ENCODE results near the gene ZNF224. TPM values are rescaled to one million over a fixed set of nuclear protein-coding genes. Genes with fewer than 3 reads are reported as not detected.

The ZNF224 gene
- total RNA-seq: 7.0 and 32.3 TPM in 2 replicates

DNA sequence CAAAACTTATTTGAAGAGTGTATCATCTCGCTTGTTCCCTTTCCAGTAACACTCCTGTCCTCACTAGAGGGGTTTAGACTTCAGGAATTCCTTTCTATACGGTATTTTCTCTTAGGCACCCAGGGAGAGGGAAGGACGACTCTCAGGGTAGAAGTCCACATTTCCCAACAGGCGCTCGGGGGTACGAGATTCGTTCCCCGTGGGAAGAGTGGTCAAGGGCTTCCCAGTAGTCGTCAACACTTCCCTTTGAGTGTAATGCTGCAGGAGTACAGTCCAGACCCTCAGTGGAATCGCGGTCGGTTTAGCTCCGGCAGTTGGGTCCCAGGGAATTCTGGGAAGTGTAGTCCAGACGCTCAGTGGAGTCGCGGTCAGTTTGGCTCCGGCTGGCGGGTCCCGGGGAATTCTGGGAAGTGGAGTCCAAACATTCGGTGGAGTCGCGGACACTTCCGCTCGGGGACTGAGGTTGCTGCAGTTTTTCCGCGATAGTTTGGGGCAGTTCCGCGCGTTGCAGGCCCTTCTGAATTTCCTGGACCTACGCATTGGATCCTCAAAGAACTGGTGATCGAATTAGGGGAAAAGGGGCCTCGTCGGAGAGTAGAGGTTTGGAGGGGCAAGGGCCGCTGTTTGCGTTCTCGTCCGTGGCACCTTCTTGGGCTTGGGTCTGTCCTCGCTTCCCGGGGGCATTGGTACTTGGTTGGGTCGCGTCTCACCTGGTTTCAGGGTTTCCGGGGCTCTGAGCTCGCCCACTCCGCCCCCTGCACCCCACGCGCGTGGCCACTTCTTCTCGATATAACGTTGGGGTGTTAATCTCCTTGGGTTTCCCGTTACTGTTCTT, at the start of gene ZNF224:
ZNF224 (plus strand) TSS at position 431 of the 835 bp plus-strand sequence. CDS start 3,513 bp downstream, outside the sequence.

DNA sequence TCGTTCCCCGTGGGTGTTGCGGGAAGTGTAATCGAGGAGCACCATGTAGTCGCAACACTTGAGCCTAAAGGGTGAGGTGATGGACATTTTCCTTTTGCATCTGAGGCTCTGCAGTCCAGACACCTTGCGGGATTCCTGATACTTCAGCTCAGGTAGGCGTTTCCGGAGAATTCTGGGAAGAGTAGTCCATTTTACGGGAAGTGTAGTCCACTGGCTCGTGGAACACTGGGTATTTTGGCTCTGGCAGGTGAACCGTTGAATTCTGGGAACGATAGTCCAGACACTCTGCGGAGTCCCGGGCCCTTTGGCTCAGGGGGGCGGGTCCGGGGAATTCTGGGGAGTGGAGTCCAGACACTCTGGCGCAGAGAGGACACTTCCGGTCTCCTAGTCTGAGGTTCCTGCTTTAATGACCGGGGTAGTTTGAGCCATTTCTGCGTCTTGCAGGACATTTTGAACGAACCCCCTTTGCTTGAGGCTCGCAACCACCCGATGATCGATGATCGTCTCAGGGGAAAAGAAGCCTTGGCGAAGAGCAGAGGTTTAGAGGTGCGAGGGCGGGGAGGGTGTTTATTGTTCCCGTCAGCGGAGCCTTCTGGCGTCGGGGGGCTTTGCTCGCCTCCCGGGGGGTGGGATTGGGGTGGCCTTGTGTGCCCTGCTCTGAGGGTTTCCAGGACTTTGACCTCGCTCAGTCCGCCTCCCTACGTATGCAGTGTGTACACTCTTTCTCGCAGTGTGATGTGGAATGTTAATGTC, 42.3 kb upstream of the ZNF224 start, which contains the start of gene ZNF223:
ZNF223 (plus strand) TSS at position 387 of the 753 bp plus-strand sequence. CDS start 3,141 bp downstream, outside the sequence.

DNA sequence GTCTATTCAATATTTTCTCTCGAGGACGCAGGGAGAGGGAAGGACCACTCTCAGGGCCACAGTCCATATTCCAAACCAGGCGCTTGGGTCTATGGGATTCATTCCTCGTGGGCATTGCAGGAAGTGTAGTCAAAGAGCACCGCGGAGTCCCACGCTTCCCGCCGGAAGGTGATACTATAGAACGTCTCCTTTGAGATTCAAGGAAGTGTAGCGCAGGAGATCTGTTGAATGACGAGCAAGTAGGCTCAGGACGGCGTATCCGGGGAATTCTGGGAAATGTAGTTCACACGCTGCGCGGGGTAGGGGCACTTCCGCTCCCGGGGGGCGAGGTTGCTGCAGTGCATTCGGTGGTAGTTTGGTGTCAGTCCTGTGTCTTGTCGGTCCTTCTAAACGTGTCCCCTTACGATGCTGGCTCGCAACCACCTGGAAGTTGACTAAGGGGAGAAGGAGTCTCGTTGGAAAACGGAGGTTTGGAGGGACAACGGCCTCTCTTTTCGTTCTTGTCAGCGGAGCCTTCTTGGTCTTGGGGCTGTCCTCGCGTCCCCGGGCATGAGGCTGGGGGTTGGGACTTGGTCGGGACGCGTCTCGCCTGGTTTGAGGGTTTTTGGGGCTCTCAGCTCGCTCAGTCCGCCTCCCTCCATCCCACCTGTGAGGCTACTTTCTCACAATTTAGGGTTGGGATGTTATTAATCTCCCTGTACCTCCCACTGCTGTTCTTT, 22.2 kb upstream of the ZNF224 start, which contains the start of gene ZNF284:
ZNF284 (plus strand) TSS at position 336 of the 719 bp plus-strand sequence. CDS start 4,231 bp downstream, outside the sequence.

DNA sequence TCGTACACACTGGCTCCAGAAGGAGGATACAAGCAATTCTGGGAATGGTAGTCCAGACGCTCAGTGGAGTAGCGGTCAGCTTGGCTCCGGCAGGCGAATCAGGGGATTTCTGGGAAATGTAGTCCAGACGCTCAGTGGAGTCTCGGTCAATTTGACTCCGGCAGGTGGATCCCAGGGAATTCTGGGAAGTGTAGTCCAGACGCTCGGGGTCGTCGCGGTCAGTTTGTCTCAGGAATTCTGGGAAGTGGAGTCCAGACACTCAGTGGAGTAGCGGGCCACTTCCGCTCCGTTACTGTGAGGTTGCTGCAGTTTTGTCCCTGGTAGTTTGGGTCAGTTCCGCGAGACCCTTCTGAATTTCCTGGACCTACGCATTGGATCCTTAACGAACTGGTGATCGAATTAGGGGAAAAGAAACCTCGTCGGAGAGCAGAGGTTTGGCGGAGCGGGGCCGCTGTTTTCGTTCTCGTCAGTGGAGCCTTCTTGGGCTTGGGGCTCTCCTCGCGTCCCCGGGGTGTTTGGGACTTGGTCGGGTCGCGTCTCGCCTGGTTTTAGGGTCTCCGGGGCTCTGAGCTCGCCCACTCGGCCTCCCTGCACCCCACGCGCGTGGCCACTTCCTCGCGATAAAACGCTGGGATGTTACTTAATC, 19.1 kb downstream of the ZNF224 start, which contains the start of gene ZNF225:
ZNF225 (plus strand) TSS at position 262 of the 646 bp plus-strand sequence. CDS start 2,429 bp downstream, outside the sequence.

DNA sequence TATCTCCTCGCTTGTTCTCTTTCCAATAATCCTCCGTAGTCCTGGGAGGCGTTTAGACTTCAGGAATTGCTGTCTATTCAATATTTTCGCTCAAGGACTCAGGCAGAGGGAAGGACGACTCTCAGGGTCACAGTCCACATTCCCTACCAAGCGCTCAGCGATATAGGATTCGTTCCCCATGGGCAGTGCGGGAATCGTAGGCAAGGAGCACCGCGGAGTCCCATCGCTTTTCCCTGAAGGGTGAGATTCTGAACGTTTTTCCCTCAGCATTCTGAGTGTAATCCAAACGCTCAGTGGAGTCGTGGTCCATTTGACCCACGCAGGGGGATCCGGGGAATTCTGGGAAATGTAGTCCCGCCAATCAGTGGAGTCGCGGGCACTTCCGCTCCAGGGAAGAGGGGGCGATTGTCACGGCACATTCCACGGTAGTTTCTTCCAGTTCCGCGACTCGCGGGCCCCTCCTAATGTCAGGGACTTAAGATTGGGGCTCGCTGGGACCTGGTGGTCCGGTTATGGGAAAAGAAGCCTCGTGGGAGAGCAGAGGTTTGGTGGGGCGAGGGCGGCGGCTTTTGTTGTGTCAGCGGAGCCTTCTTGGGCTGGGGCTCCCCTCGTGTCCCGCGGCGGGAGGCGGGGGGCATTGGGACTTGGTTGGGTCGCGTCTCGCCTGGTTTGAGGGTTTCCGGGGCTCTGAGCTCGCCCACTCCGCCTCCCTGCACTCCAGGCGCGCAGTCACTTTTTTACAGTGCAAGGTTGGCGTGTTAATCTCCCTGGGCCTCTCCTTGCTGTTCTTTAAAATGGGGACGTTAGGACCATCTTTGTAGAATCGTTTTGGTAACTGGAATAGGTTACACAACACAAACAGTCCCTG, 47.3 kb downstream of the ZNF224 start, which contains the start of gene ZNF234:
ZNF234 (plus strand) TSS at position 364 of the 868 bp plus-strand sequence. CDS start 3,079 bp downstream, outside the sequence.

Other genes starting within 250 kb of the ZNF224 start
- gene ZNF404, start 210.4 kb upstream of the ZNF224 start, total RNA-seq: 2.7 and 6.0 TPM in 2 replicates
- gene ZNF45, start 159.1 kb upstream of the ZNF224 start, total RNA-seq: 4.7 and 9.4 TPM in 2 replicates
- 2.7 and 7.5 TPM in 2 replicates for gene ZNF221, start 143.1 kb upstream of the ZNF224 start, total RNA-seq
- gene ZNF155, start 110.2 kb upstream of the ZNF224 start, total RNA-seq: 3.2 and 5.3 TPM in 2 replicates
- 1.5 and 2.5 TPM in 2 replicates for gene ZNF230, start 91.4 kb upstream of the ZNF224 start, total RNA-seq
- gene ZNF222, start 69.0 kb upstream of the ZNF224 start, total RNA-seq: 3.4 and 3.6 TPM in 2 replicates
- 3.1 and 3.9 TPM in 2 replicates for gene ZNF223, start 42.3 kb upstream of the ZNF224 start, total RNA-seq
- gene ZNF284, start 22.2 kb upstream of the ZNF224 start, total RNA-seq: 2.4 and 4.0 TPM in 2 replicates
- 3.4 and 6.3 TPM in 2 replicates for gene ZNF225, start 19.0 kb downstream of the ZNF224 start, total RNA-seq
- 4.2 and 5.3 TPM in 2 replicates for gene ZNF234, start 47.2 kb downstream of the ZNF224 start, total RNA-seq
- gene ZNF226, start 70.7 kb downstream of the ZNF224 start, total RNA-seq: 23.7 and 23.8 TPM in 2 replicates
- gene ZNF227, start 118.2 kb downstream of the ZNF224 start, total RNA-seq: 8.1 and 10.4 TPM in 2 replicates
- gene ZNF233, start 165.5 kb downstream of the ZNF224 start, total RNA-seq: not detected in 2 replicates
- gene ZNF235, start 210.7 kb downstream of the ZNF224 start, total RNA-seq: 1.4 and 1.5 TPM in 2 replicates